Coronary artery (tissue), 2 donors: ENCODE data around the gene CERS6.

Source experiments
- DNase-seq: peaks from one replicate; pipeline ENCODE4 v3.0.0-alpha.2; 2017; ENCODE audit warnings: low spot score
- H3K27ac ChIP-seq, 2 donors: fragments of 200-600 bp; sonication (generic); one replicate each; pipeline ENCODE4 v1.5.1; 2016 to 2019
- H3K4me3 ChIP-seq: fragments of 200-600 bp; sonication (generic); 2 replicates; pipeline ENCODE4 v1.5.1; 2016; ENCODE audit warnings: mild to moderate bottlenecking, moderate library complexity
- TF ChIP-seq, protein P1 (sequence below): fragments of 200-600 bp; sonication (generic); IDR thresholded peaks from one replicate; pipeline ENCODE4 v1.5.1; 2019; ENCODE audit warnings: antibody characterized with exemption

CERS6 gene

DNA sequence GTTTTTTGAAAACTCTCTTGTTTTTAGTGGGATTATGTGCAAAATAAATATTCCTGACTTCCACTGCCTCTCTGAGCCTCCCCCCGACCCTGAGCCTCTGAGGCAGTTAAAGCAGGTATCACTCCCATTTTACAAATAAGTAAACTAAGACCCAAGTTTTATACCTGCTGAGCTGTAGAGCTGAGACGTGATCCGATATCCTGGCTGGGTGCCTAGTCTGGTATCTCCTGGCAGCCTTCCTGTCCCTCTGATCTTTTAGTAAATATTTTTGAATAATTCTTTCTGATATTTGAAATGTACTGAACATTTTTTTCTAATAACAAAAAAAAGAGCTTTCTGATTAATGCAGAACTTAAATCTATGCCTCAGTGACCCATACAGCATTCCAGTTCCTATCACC is 238.1 kb downstream of the CERS6 start:
- Histone ChIP-seq H3K4me3 (no peak overlapping the region), H3K27ac (no peak overlapping the region)
- TF ChIP-seq, protein P1, sequence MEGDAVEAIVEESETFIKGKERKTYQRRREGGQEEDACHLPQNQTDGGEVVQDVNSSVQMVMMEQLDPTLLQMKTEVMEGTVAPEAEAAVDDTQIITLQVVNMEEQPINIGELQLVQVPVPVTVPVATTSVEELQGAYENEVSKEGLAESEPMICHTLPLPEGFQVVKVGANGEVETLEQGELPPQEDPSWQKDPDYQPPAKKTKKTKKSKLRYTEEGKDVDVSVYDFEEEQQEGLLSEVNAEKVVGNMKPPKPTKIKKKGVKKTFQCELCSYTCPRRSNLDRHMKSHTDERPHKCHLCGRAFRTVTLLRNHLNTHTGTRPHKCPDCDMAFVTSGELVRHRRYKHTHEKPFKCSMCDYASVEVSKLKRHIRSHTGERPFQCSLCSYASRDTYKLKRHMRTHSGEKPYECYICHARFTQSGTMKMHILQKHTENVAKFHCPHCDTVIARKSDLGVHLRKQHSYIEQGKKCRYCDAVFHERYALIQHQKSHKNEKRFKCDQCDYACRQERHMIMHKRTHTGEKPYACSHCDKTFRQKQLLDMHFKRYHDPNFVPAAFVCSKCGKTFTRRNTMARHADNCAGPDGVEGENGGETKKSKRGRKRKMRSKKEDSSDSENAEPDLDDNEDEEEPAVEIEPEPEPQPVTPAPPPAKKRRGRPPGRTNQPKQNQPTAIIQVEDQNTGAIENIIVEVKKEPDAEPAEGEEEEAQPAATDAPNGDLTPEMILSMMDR = no peak
- no peak for DNase-seq

DNA sequence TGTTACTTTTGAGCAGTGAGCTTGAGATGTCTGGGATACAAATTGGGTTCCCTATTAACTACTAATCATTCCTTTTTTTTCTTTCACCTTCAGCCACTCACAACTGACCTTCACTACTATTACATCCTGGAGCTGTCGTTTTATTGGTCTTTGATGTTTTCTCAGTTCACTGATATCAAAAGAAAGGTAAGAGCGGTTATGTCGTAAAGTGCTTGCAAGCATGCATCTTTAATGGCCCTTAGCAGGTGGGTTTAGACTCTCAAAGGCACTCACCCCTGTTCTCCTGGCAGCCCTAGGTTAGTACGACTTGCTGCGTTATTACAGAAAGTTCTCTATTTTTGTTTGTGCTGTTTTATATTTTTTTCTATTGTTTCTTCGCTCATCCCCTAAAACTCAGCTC is 238.8 kb downstream of the CERS6 start:
- no peak overlapping the region for H3K27ac ChIP-seq
- DNase-seq = no peak
- TF ChIP-seq, protein P1 = no peak
- no peak overlapping the region for H3K4me3 ChIP-seq

DNA sequence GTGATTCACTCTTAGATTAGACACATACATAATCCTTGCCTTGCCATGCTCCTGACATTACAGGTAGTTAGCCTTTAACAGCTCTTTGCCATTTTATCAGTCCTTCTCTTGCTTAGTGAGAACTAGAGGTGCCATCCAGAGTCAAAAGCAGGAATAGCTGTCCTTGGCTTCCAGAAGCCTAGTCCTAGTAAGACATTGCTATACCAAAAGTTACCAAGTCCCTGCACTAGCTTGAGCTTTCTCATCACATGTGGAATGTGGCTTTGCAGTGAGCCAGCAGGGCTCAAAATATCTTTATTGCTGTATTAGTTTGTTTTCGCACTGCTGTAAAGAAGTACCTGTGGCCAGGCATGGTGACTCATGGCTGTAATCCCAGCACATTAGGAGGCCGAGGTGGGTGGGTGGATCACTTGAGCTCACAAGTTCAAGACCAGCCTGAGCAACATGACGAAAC is 241.6 kb downstream of the CERS6 start:
- Histone ChIP-seq H3K27ac (no peak overlapping the region), H3K4me3 (no peak overlapping the region)
- no peak for DNase-seq
- TF ChIP-seq, protein P1 = no peak

DNA sequence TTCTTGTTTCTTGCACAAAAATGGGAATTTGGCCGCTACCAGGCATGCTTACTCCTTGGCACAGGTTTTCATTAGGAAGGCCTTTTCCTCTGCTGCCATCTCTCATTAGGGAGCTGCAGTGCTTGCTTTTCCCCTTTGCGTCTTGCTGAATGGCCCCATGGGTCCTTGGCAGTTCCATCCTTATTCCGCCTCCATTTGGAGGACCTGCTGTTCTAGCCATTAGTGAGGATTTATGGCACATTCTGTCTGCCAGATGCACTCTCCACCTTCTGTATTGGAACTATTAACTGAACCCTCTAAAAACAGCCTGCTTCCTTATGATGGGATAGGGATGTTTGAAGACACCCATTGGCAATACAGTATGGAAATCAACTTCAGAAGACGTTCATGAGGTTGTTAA is 242.9 kb downstream of the CERS6 start:
- no peak for DNase-seq
- Histone ChIP-seq H3K27ac (no peak overlapping the region), H3K4me3 (no peak overlapping the region)
- TF ChIP-seq, protein P1 = no peak

DNA sequence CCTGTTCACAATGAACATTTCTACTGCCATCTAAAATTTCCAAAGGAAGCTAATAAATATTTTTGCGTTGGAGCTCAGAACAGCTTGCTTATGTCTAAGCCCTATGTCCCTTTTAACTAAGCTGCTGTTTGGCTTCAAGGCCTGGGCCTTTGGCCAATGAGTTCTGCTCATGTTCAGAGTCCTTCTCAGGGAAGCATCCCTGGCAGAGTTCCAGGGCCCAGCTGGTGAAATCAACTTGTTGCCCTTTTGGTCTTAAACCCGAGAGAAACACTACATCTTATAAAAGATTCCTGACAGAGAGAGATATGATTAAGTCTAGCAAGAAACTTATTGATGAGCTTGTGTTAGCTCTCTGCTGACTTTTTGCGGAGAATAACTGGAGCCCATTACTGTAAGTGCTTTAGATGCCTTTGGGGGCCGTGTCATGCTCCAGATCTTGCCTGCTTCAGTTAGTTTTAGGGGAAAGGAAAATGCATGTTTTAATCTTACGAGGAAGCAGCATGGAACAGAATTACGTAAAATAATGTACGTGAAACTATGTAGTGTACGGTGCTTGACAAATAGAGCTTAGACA is 243.9 kb downstream of the CERS6 start:
- TF ChIP-seq, protein P1 = no peak
- Histone ChIP-seq H3K4me3 (no peak overlapping the region), H3K27ac (no peak overlapping the region)
- DNase-seq = no peak

DNA sequence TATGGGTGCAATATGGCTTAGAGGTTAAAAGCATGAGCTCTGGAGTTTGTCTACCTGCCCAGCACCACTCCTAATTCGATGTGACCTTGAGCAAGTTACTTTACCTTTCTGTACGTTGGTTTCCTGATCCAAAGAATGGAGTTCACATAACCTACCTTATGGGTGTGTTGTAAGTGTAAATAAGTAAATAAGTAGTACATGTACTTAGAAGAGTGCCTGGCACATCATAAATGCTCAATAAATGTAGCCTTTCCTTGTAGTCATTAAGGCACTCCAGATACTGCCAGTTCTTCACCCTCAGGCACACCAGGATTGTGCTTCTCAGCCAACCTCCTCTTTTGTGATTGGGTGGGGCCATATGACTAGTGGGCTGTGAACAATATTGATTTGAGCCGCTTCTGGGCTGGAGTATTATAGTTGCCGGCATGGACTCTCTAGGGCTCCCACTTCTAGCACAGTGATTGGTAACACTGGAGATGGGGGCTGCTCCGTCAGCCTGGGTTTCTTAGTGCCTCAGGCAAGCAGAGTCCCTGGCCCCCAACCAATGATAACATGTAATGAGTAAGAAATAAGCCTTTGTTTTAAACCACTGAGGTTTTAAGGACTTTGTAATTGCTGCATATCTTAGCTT is 244.7 kb downstream of the CERS6 start:
- no peak for DNase-seq
- TF ChIP-seq, protein P1 = no peak
- no peak overlapping the region for H3K4me3 ChIP-seq
- no peak overlapping the region for H3K27ac ChIP-seq

DNA sequence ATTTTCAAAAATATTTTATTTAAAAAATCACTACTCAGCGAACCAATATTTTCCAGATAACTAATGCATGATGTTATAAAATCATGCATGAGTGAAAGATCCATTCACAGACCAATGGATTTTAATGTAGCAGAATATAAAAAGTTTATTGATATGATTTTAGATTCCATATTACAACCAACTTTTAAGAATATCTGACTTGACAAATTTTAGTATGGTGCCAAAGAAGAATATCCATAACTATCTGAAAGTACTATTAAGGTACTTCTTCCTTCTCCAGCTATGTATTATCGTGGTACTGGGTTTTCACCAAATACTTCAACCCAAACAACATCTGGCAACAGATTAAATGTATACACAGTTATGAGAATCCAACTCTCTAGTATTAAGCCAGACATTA is 246.5 kb downstream of the CERS6 start:
- Histone ChIP-seq H3K4me3 (no peak overlapping the region), H3K27ac (no peak overlapping the region)
- DNase-seq = no peak
- TF ChIP-seq, protein P1 = no peak
